H1 (cell line): Measurements from ENCODE around the gene CAMK2G. TPM values are rescaled to one million over a fixed set of nuclear protein-coding genes. Genes with fewer than 3 reads are reported as not detected.

Source experiments
- CTCF ChIA-PET: fragments of 300-600 bp; sonication (Branson Sonifier 250); formaldehyde crosslinking; loops from one replicate; lab custom pipeline; 2021; ENCODE audit not compliant: partially characterized antibody; lab: Charles Lee
- POLR2A ChIA-PET: fragments of 300-600 bp; sonication (Branson Sonifier 250); formaldehyde crosslinking; loops from one replicate; lab custom pipeline; 2021; ENCODE audit warnings: inconsistent platforms; ENCODE audit not compliant: partially characterized antibody; lab: Charles Lee
- DNase-seq, 2 experiments: peaks; one replicate each; pipeline versions ENCODE4 v3.0.0 to v3.0.0-alpha.2; 2010 to 2022; ENCODE audit warnings: low spot score in 2 of 2, low read depth in 1 of 2, mixed read lengths in 1 of 2
- FAIRE-seq: peaks from 2 replicates; lab custom pipeline; 2011; peaks lifted over from hg19 to GRCh38; lab: Jason Lieb, UNC
- H2AFZ ChIP-seq: 2 replicates; pipeline ENCODE4 v1.8.1; 2012; ENCODE audit warnings: low read length, inconsistent platforms
- H2AK5ac ChIP-seq: 2 replicates; pipeline ENCODE4 v1.6.1; 2013; ENCODE audit warnings: low read depth, low read length
- H2BK120ac ChIP-seq: replicated peaks from 2 replicates; pipeline ENCODE3; 2013; ENCODE audit warnings: low read depth, low read length, inconsistent platforms
- H2BK12ac ChIP-seq: 2 replicates; pipeline ENCODE4 v1.6.1; 2013; ENCODE audit warnings: low read depth, low read length
- H2BK15ac ChIP-seq: 2 replicates; pipeline ENCODE4 v1.6.1; 2013; ENCODE audit warnings: low read length
- H2BK20ac ChIP-seq: 2 replicates; pipeline ENCODE4 v1.6.1; 2013; ENCODE audit warnings: low read length
- H2BK5ac ChIP-seq: 2 replicates; pipeline ENCODE4 v1.6.1; 2013; ENCODE audit warnings: low read depth, low read length
- H3K14ac ChIP-seq: 2 replicates; pipeline ENCODE4 v1.6.1; 2013; ENCODE audit warnings: inconsistent platforms; ENCODE audit not compliant: insufficient read length
- H3K18ac ChIP-seq: 2 replicates; pipeline ENCODE4 v1.6.1; 2013; ENCODE audit warnings: low read length; ENCODE audit errors: extremely low read depth
- H3K23ac ChIP-seq: 2 replicates; pipeline ENCODE4 v1.6.1; 2013; ENCODE audit warnings: inconsistent platforms; ENCODE audit not compliant: insufficient read length
- H3K23me2 ChIP-seq: 2 replicates; pipeline ENCODE4 v1.6.1; 2013; ENCODE audit warnings: low read depth, low read length
- H3K27ac ChIP-seq: 2 replicates; pipeline ENCODE4 v1.6.1; 2011; ENCODE audit warnings: low read depth, low read length, inconsistent platforms
- H3K27me3 ChIP-seq, 4 experiments: replicated peaks in 1 of 4; 1 replicate in 1 of 4; 2 replicates in 3 of 4; pipeline versions ENCODE4 v1.6.1 to v1.8.1; 2011 to 2013; ENCODE audit warnings: low read length in 3 of 4, mild to moderate bottlenecking in 3 of 4, inconsistent platforms in 2 of 4, mixed read lengths in 2 of 4, moderate library complexity in 1 of 4; ENCODE audit not compliant: control insufficient read depth in 3 of 4, insufficient read depth in 3 of 4; ENCODE audit errors: extremely low read depth in 1 of 4
- H3K36me3 ChIP-seq, 4 experiments: 2 replicates each; pipeline versions ENCODE4 v1.6.1 to v1.8.1; 2011 to 2013; ENCODE audit warnings: mild to moderate bottlenecking in 4 of 4, low read length in 3 of 4, moderate library complexity in 2 of 4, control low read depth in 1 of 4, inconsistent platforms in 1 of 4; ENCODE audit not compliant: insufficient read depth in 4 of 4, control insufficient read depth in 2 of 4
- H3K4ac ChIP-seq: replicated peaks from 2 replicates; pipeline ENCODE3; 2013; ENCODE audit warnings: low read length, low read depth, mixed read lengths, inconsistent platforms; ENCODE audit not compliant: insufficient read length
- H3K4me1 ChIP-seq, 4 experiments: replicated peaks in 1 of 4; 1 replicate in 1 of 4; 2 replicates in 3 of 4; pipeline versions ENCODE4 v1.6.1 to v1.8.1; 2011 to 2013; ENCODE audit warnings: low read length in 3 of 4, inconsistent platforms in 2 of 4, mixed read lengths in 1 of 4; ENCODE audit not compliant: insufficient read depth in 4 of 4, control insufficient read depth in 3 of 4
- H3K4me2 ChIP-seq, 2 experiments: 2 replicates each; pipeline versions ENCODE4 v1.6.1 to v1.8.1; 2011 to 2013; ENCODE audit warnings: low read depth in 2 of 2, low read length in 2 of 2, control low read depth in 1 of 2, inconsistent platforms in 1 of 2, mild to moderate bottlenecking in 1 of 2; ENCODE audit not compliant: insufficient read depth in 1 of 2
- H3K4me3 ChIP-seq, 4 experiments: fragments of 200-600, 300-600 bp in 1 of 4; sonication (generic), shearing (Covaris generic), sonication (Bioruptor Twin) in 1 of 4; 2 replicates each; pipeline versions ENCODE4 v1.5.1 to v1.8.1; 2011 to 2016; ENCODE audit warnings: low read length in 4 of 4, low read depth in 3 of 4, control low read depth in 2 of 4, inconsistent platforms in 2 of 4, mild to moderate bottlenecking in 2 of 4, mixed read lengths in 1 of 4, moderate library complexity in 1 of 4; ENCODE audit not compliant: insufficient read depth in 2 of 4; ENCODE audit errors: extremely low read depth in 1 of 4
- H3K56ac ChIP-seq: replicated peaks from 2 replicates; pipeline ENCODE3; 2013; ENCODE audit warnings: low read depth, mild to moderate bottlenecking, mixed read lengths, low read length, inconsistent platforms; ENCODE audit not compliant: insufficient read length
- H3K79me1 ChIP-seq: 2 replicates; pipeline ENCODE4 v1.6.1; 2013; ENCODE audit warnings: low read depth, low read length, control low read depth
- H3K79me2 ChIP-seq, 2 experiments: 2 replicates each; pipeline versions ENCODE4 v1.6.1 to v1.8.1; 2012 to 2013; ENCODE audit warnings: low read length in 2 of 2, mild to moderate bottlenecking in 2 of 2, inconsistent platforms in 1 of 2; ENCODE audit not compliant: insufficient read depth in 2 of 2, control insufficient read depth in 1 of 2
- H3K9ac ChIP-seq, 4 experiments: replicated peaks in 1 of 4; 1 replicate in 1 of 4; 2 replicates in 3 of 4; pipeline versions ENCODE4 v1.6.1 to v1.8.1; 2011 to 2013; ENCODE audit warnings: low read depth in 3 of 4, low read length in 3 of 4, control low read depth in 2 of 4, mild to moderate bottlenecking in 2 of 4, moderate library complexity in 2 of 4, inconsistent platforms in 1 of 4; ENCODE audit errors: extremely low read depth in 1 of 4
- H3K9me3 ChIP-seq, 2 experiments: 2 replicates each; pipeline versions ENCODE4 v1.6.1 to v1.8.1; 2012 to 2013; ENCODE audit warnings: mild to moderate bottlenecking in 2 of 2, moderate library complexity in 2 of 2, control low read depth in 1 of 2, inconsistent platforms in 1 of 2, low read depth in 1 of 2, low read length in 1 of 2, mixed read lengths in 1 of 2; ENCODE audit not compliant: insufficient read depth in 2 of 2
- H4K20me1 ChIP-seq, 2 experiments: replicated peaks in 1 of 2; 2 replicates each; pipeline versions ENCODE3 to v1.8.1; 2011 to 2013; ENCODE audit warnings: inconsistent platforms in 2 of 2, low read length in 2 of 2, mild to moderate bottlenecking in 1 of 2; ENCODE audit not compliant: insufficient read depth in 2 of 2, control insufficient read depth in 1 of 2
- H4K5ac ChIP-seq: 2 replicates; pipeline ENCODE4 v1.6.1; 2013; ENCODE audit warnings: low read length, low read depth, mixed read lengths, inconsistent platforms; ENCODE audit not compliant: insufficient read length
- H4K8ac ChIP-seq: 2 replicates; pipeline ENCODE4 v1.8.0; 2013; ENCODE audit warnings: mild to moderate bottlenecking, moderate library complexity, low read length, inconsistent platforms; ENCODE audit not compliant: insufficient read depth; ENCODE audit errors: extremely low read depth
- H4K91ac ChIP-seq: replicated peaks from 2 replicates; pipeline ENCODE3; 2013; ENCODE audit warnings: low read length, mixed read lengths, inconsistent platforms; ENCODE audit not compliant: insufficient read length
- CBX8 ChIP-seq: fragments of 300-800, 300-1000 bp; sonication (generic); IDR thresholded peaks from 2 replicates; pipeline ENCODE4 v1.7.1; 2016; ENCODE audit warnings: low read depth, low read length, borderline replicate concordance
- CREB1 ChIP-seq: IDR thresholded peaks from 2 replicates; pipeline ENCODE4 v1.6.1; 2012; ENCODE audit warnings: inconsistent platforms
- WGBS, 2 experiments: shearing (Covaris generic) in 1 of 2; methylation state at CpG; one replicate each; pipeline versions ENCODE4 v1.1.6 to v1.1.7; 2013 to 2015; ENCODE audit warnings: low lambda C conversion rate in 2 of 2, mixed read lengths in 2 of 2, inconsistent platforms in 1 of 2, low coverage in 1 of 2, missing lambda C conversion rate in 1 of 2; ENCODE audit not compliant: insufficient replicate concordance in 2 of 2, insufficient coverage in 1 of 2, insufficient read length in 1 of 2; ENCODE audit errors: extremely low coverage in 1 of 2, missing lambda C conversion rate in 1 of 2; 5-methylcytosine and 5-hydroxymethylcytosine counted together
- polyA plus RNA-seq, 7 experiments: library from polyadenylated mRNA; depleted of rRNA in 3 of 7; stranded (reverse) in 5 of 7; unstranded in 2 of 7; fragments of >200 nt in 5 of 7; fragments of 200-250 nt in 2 of 7; gene quantifications; 1 replicate in 5 of 7; 2 replicates in 1 of 7; 4 replicates in 1 of 7; pipeline versions ENCODE4 v1.2.1 to v1.2.3, GENCODE V29; 2011 to 2013; ENCODE audit warnings: missing spikeins in 2 of 7, mixed read lengths in 2 of 7
- total RNA-seq: library from RNA; stranded (reverse); fragmentation: NEBNext Ultra II Directional; extraction: Animal tissue kit (Norgen Biotek cat#: 25700); gene quantifications from 2 replicates; pipeline ENCODE4 v1.2.1, GENCODE V29; 2021

Gene CAMK2G
- total and polyA plus RNA-seq, 2 of the 8 experiments (the other 6 are each of a cell fraction or from before 2014, with no cell fraction given): 28.9 to 31.7 TPM

- Histone ChIP-seq H3K18ac (no peak overlapping the region), H3K4ac (no peak overlapping the region), H3K9me3 (no peaks in the 10 kb centered on the region), H3K23ac (no peak overlapping the region), H2AK5ac (no peak overlapping the region), H3K56ac (no peak overlapping the region), H4K91ac (no peak overlapping the region), H3K23me2 (0 out of 2 replicates have a peak, but pooled peaks cover 2% of the 10 kb centered on the region), H2AFZ (no peak overlapping the region), H4K8ac (no peak overlapping the region; the same call in 1 of the 2 replicates), H2BK12ac (no peak overlapping the region), H3K14ac (no peak overlapping the region), H4K20me1 (peaks cover 0 to 12% of the 10 kb centered on the region in 2 experiments), H2BK20ac (no peak overlapping the region), H2BK15ac (no peak overlapping the region), H3K79me2 (no peaks in the 10 kb centered on the region), H4K5ac (no peak overlapping the region), H2BK120ac (no peak overlapping the region), H3K36me3 (peaks cover 8 to 37% (median 24%) of the 10 kb centered on the region in 4 experiments), H3K27ac (no peak overlapping the region), H3K4me2 (no peak overlapping the region), H3K27me3 (no peaks in the 10 kb centered on the region), H3K4me3 (no peak overlapping the region), H2BK5ac (no peak overlapping the region), H3K79me1 (no peaks in the 10 kb centered on the region), H3K4me1 (no peaks in the 10 kb centered on the region), H3K9ac (no peak overlapping the region)
- DNase-seq: no peak
- 96% methylated on average over 6 of the region's 6 CpGs; no CpG with 5 or more reads in 1 of the 2 experiments for WGBS, 2 experiments
- POLR2A ChIA-PET: interaction anchor here (1.2 to 12.1 kb wide), 5 partner anchors 9 to 113 kb away, joined by 3 to 137 read pairs (median 9); partner anchors contain the start of genes CHCHD1, NDST2 and PLAU
- CTCF ChIA-PET: interaction anchor here (1.5 to 1.9 kb wide), 2 partner anchors 12 kb away, joined by 4 to 6 read pairs; partner anchors contain the start of gene ZSWIM8
- TF ChIP-seq CREB1 (no peak), CBX8 (no peak)
- FAIRE-seq: no peak
Measured at GRCh38 chr10:73798087-73798486, 76.3 kb downstream of the CAMK2G start.
